Activated T-cell treated with anti-CD3 and anti-CD28 coated beads, Interleukin-2, amount 50 U/mL, for 24 hours (primary cell): ENCODE measurements around the gene KIAA1755.

Source experiments
- DNase-seq: peaks from one replicate; pipeline ENCODE4 v3.0.0-alpha.2; 2020
- H3K27ac Mint-ChIP-seq: 2 replicates; pipeline ENCODE4 v1.8.0; 2020; ENCODE audit warnings: mild to moderate bottlenecking, mixed read lengths
- H3K27me3 Mint-ChIP-seq: 2 replicates; pipeline ENCODE4 v1.8.0; 2020; ENCODE audit warnings: mixed read lengths
- H3K36me3 Mint-ChIP-seq: 2 replicates; pipeline ENCODE4 v1.8.0; 2020; ENCODE audit warnings: low read depth, mixed read lengths
- H3K4me1 Mint-ChIP-seq: 2 replicates; pipeline ENCODE4 v1.8.0; 2020; ENCODE audit warnings: low read depth, mixed read lengths
- H3K4me3 Mint-ChIP-seq: 2 replicates; pipeline ENCODE4 v1.8.0; 2020; ENCODE audit warnings: mild to moderate bottlenecking, moderate library complexity, mixed read lengths
- H3K9me3 Mint-ChIP-seq: 2 replicates; pipeline ENCODE4 v1.8.0; 2020; ENCODE audit warnings: mixed read lengths

The KIAA1755 gene

GRCh38 chr20:38246357-38247165 is 14.0 kb downstream of the KIAA1755 start:
- H3K4me3 Mint-ChIP-seq, result no peak overlapping the region
- H3K9me3 Mint-ChIP-seq, result peaks cover 20% of the 10 kb centered on the region
- H3K27me3 Mint-ChIP-seq, result peaks cover 20% of the 10 kb centered on the region
- H3K4me1 Mint-ChIP-seq, result no peaks in the 10 kb centered on the region
- no peaks in the 10 kb centered on the region for H3K36me3 Mint-ChIP-seq
- no peak for DNase-seq
- no peak overlapping the region for H3K27ac Mint-ChIP-seq

GRCh38 chr20:38245753-38246152 is 14.8 kb downstream of the KIAA1755 start:
- Mint-ChIP-seq H3K9me3 (peaks cover 22% of the 10 kb centered on the region), H3K36me3 (no peaks in the 10 kb centered on the region), H3K4me3 (no peak overlapping the region), H3K27me3 (peaks cover 20% of the 10 kb centered on the region), H3K4me1 (no peaks in the 10 kb centered on the region), H3K27ac (no peak overlapping the region)
- no peak for DNase-seq

- H3K27me3 Mint-ChIP-seq, result peaks cover 32% of the 10 kb centered on the region
- DNase-seq, result no peak
- H3K9me3 Mint-ChIP-seq, result peaks cover 22% of the 10 kb centered on the region
- no peaks in the 10 kb centered on the region for H3K36me3 Mint-ChIP-seq
- H3K4me3 Mint-ChIP-seq, result no peak overlapping the region
- H3K27ac Mint-ChIP-seq, result no peak overlapping the region
- no peaks in the 10 kb centered on the region for H3K4me1 Mint-ChIP-seq
Observed at GRCh38 chr20:38243709-38244020, 16.9 kb downstream of the KIAA1755 start.

- no peaks in the 10 kb centered on the region for H3K36me3 Mint-ChIP-seq
- H3K27ac Mint-ChIP-seq, result no peak overlapping the region
- no peak overlapping the region for H3K4me3 Mint-ChIP-seq
- H3K27me3 Mint-ChIP-seq, result peaks cover 33% of the 10 kb centered on the region
- peaks cover 22% of the 10 kb centered on the region for H3K9me3 Mint-ChIP-seq
- H3K4me1 Mint-ChIP-seq, result no peaks in the 10 kb centered on the region
- DNase-seq, result no peak
Observed at GRCh38 chr20:38242848-38243708, 17.5 kb downstream of the KIAA1755 start.

- Mint-ChIP-seq H3K4me1 (no peaks in the 10 kb centered on the region), H3K9me3 (peaks cover 22% of the 10 kb centered on the region), H3K4me3 (no peak overlapping the region)
Observed at GRCh38 chr20:38241201-38241600, 19.3 kb downstream of the KIAA1755 start.

GRCh38 chr20:38239441-38239840 is 21.1 kb downstream of the KIAA1755 start:
- H3K27ac Mint-ChIP-seq, result no peak overlapping the region
- DNase-seq, result no peak
- no peaks in the 10 kb centered on the region for H3K4me1 Mint-ChIP-seq
- no peaks in the 10 kb centered on the region for H3K36me3 Mint-ChIP-seq
- no peak overlapping the region for H3K4me3 Mint-ChIP-seq
- H3K27me3 Mint-ChIP-seq, result peaks cover 19% of the 10 kb centered on the region
- H3K9me3 Mint-ChIP-seq, result peaks cover 22% of the 10 kb centered on the region

More at GRCh38 chr20:38241201-38241600, 19.3 kb downstream of the KIAA1755 start:
- no peak for DNase-seq
- peaks cover 19% of the 10 kb centered on the region for H3K27me3 Mint-ChIP-seq
- H3K36me3 Mint-ChIP-seq, result no peaks in the 10 kb centered on the region
- no peak overlapping the region for H3K27ac Mint-ChIP-seq

GRCh38 chr20:38238829-38239228 is 21.7 kb downstream of the KIAA1755 start:
- DNase-seq, result no peak
- H3K27ac Mint-ChIP-seq, result no peak overlapping the region
- H3K9me3 Mint-ChIP-seq, result peaks cover 20% of the 10 kb centered on the region
- H3K36me3 Mint-ChIP-seq, result no peaks in the 10 kb centered on the region
- H3K27me3 Mint-ChIP-seq, result peaks cover 16% of the 10 kb centered on the region
- H3K4me3 Mint-ChIP-seq, result no peak overlapping the region
- no peaks in the 10 kb centered on the region for H3K4me1 Mint-ChIP-seq

GRCh38 chr20:38237381-38237780 is 23.2 kb downstream of the KIAA1755 start:
- H3K27me3 Mint-ChIP-seq, result peaks cover 16% of the 10 kb centered on the region
- H3K9me3 Mint-ChIP-seq, result peaks cover 9% of the 10 kb centered on the region
- H3K36me3 Mint-ChIP-seq, result no peaks in the 10 kb centered on the region
- no peak for DNase-seq
- H3K27ac Mint-ChIP-seq, result no peak overlapping the region
- H3K4me1 Mint-ChIP-seq, result no peaks in the 10 kb centered on the region
- no peak overlapping the region for H3K4me3 Mint-ChIP-seq

- no peak for DNase-seq
- Mint-ChIP-seq H3K36me3 (no peaks in the 10 kb centered on the region), H3K9me3 (no peaks in the 10 kb centered on the region)
Observed at GRCh38 chr20:38231531-38232121, 28.9 kb downstream of the KIAA1755 start.

GRCh38 chr20:38230957-38231526 is 29.5 kb downstream of the KIAA1755 start:
- Mint-ChIP-seq H3K36me3 (no peaks in the 10 kb centered on the region), H3K4me1 (no peaks in the 10 kb centered on the region), H3K9me3 (no peaks in the 10 kb centered on the region), H3K4me3 (no peak overlapping the region), H3K27ac (no peak overlapping the region), H3K27me3 (peaks cover 10% of the 10 kb centered on the region)
- no peak for DNase-seq

More at GRCh38 chr20:38231531-38232121, 28.9 kb downstream of the KIAA1755 start:
- peaks cover 10% of the 10 kb centered on the region for H3K27me3 Mint-ChIP-seq
- H3K27ac Mint-ChIP-seq, result no peak overlapping the region
- H3K4me1 Mint-ChIP-seq, result no peaks in the 10 kb centered on the region
- H3K4me3 Mint-ChIP-seq, result no peak overlapping the region

GRCh38 chr20:38230253-38230551 is 30.3 kb downstream of the KIAA1755 start:
- Mint-ChIP-seq H3K9me3 (no peaks in the 10 kb centered on the region), H3K27me3 (peaks cover 10% of the 10 kb centered on the region), H3K4me3 (no peak overlapping the region), H3K4me1 (no peaks in the 10 kb centered on the region), H3K36me3 (no peaks in the 10 kb centered on the region), H3K27ac (no peak overlapping the region)
- no peak for DNase-seq

- H3K4me3 Mint-ChIP-seq, result no peak overlapping the region
- no peaks in the 10 kb centered on the region for H3K4me1 Mint-ChIP-seq
- peaks cover 10% of the 10 kb centered on the region for H3K27me3 Mint-ChIP-seq
- DNase-seq, result no peak
- no peak overlapping the region for H3K27ac Mint-ChIP-seq
- H3K36me3 Mint-ChIP-seq, result no peaks in the 10 kb centered on the region
- H3K9me3 Mint-ChIP-seq, result no peaks in the 10 kb centered on the region
Observed at GRCh38 chr20:38229376-38230252, 30.9 kb downstream of the KIAA1755 start.

GRCh38 chr20:38228436-38228835 is 32.1 kb downstream of the KIAA1755 start:
- H3K36me3 Mint-ChIP-seq, result no peaks in the 10 kb centered on the region
- no peaks in the 10 kb centered on the region for H3K9me3 Mint-ChIP-seq
- H3K4me3 Mint-ChIP-seq, result no peak overlapping the region
- DNase-seq, result no peak
- no peaks in the 10 kb centered on the region for H3K4me1 Mint-ChIP-seq
- H3K27me3 Mint-ChIP-seq, result peaks cover 10% of the 10 kb centered on the region
- no peak overlapping the region for H3K27ac Mint-ChIP-seq
